SK-N-SH treated with all-trans-retinoic acid at 6 μM for 48 hours (cell line): ENCODE measurements around the gene FKBP3.

Experiments used
- ATAC-seq: fragments of 200-7000 bp; cut with Tn5 transposase; 3 replicates; pipeline ENCODE4 v1.9.1; 2020; ENCODE audit warnings: mild to moderate bottlenecking, moderate library complexity
- ARNTL ChIP-seq: fragments of 450-650 bp; formaldehyde crosslinking; IDR thresholded peaks from 2 replicates; pipeline ENCODE4 v1.5.0; 2020; ENCODE audit warnings: low read depth, mild to moderate bottlenecking, moderate library complexity, borderline replicate concordance
- BACH2 ChIP-seq: fragments of 250-450 bp; sonication (Bioruptor Pico); IDR thresholded peaks from 2 replicates; pipeline ENCODE4 v1.9.0; 2021; ENCODE audit warnings: mild to moderate bottlenecking, borderline replicate concordance
- CSDC2 ChIP-seq: fragments of 250-450 bp; sonication (Bioruptor Pico); IDR thresholded peaks from 2 replicates; pipeline ENCODE4 v1.5.0; 2020; ENCODE audit warnings: mild to moderate bottlenecking, moderate library complexity
- ESRRG ChIP-seq: fragments of 250-450 bp; sonication (Bioruptor Pico); IDR thresholded peaks from 2 replicates; pipeline ENCODE4 v1.6.1; 2021; ENCODE audit warnings: mild to moderate bottlenecking
- GLIS3 ChIP-seq: fragments of 250-450 bp; sonication (Bioruptor Pico); IDR thresholded peaks from 2 replicates; pipeline ENCODE4 v1.5.0; 2020; ENCODE audit warnings: mild to moderate bottlenecking, moderate library complexity
- ISL1 ChIP-seq: fragments of 250-450 bp; sonication (Bioruptor Pico); IDR thresholded peaks from 2 replicates; pipeline ENCODE4 v2.1.2; 2022; ENCODE audit warnings: mild to moderate bottlenecking, moderate library complexity
- OSR1 ChIP-seq: fragments of 250-450 bp; sonication (Bioruptor Pico); IDR thresholded peaks from 2 replicates; pipeline ENCODE4 v1.8.0; 2022; ENCODE audit warnings: moderate library complexity, mild to moderate bottlenecking, inconsistent platforms
- PPARA ChIP-seq: fragments of 250-450 bp; sonication (Bioruptor Pico); IDR thresholded peaks from 2 replicates; pipeline ENCODE4 v1.5.0; 2020; ENCODE audit warnings: mild to moderate bottlenecking, borderline replicate concordance
- RARB ChIP-seq: fragments of 250-450 bp; sonication (Bioruptor Pico); IDR thresholded peaks from 2 replicates; pipeline ENCODE4 v1.8.0; 2021; ENCODE audit warnings: mild to moderate bottlenecking, moderate library complexity
- SNAI2 ChIP-seq: fragments of 250-450 bp; sonication (Bioruptor Pico); IDR thresholded peaks from 2 replicates; pipeline ENCODE4 v1.5.0; 2020; ENCODE audit warnings: mild to moderate bottlenecking, moderate library complexity
- TCF4 ChIP-seq: fragments of 250-450 bp; sonication (Bioruptor Pico); IDR thresholded peaks from 2 replicates; pipeline ENCODE4 v1.8.0; 2021; ENCODE audit warnings: mild to moderate bottlenecking, moderate library complexity, borderline replicate concordance
- TOX ChIP-seq: fragments of 250-450 bp; sonication (Bioruptor Pico); IDR thresholded peaks from 2 replicates; pipeline ENCODE4 v1.8.0; 2021; ENCODE audit warnings: mild to moderate bottlenecking, moderate library complexity, borderline replicate concordance
- TSHZ2 ChIP-seq: fragments of 250-450 bp; sonication (Bioruptor Pico); IDR thresholded peaks from 2 replicates; pipeline ENCODE4 v1.5.0; 2020; ENCODE audit warnings: mild to moderate bottlenecking, moderate library complexity
- ZC3H10 ChIP-seq: fragments of 250-450 bp; sonication (Bioruptor Pico); IDR thresholded peaks from 2 replicates; pipeline ENCODE4 v1.5.1; 2021; ENCODE audit warnings: mild to moderate bottlenecking, moderate library complexity
- ZNF565 ChIP-seq: fragments of 450-650 bp; formaldehyde crosslinking; conservative IDR thresholded peaks from 2 replicates; pipeline ENCODE4 v1.5.0; 2020; ENCODE audit warnings: low read depth, mild to moderate bottlenecking, moderate library complexity
- ZNF70 ChIP-seq: fragments of 450-650 bp; formaldehyde crosslinking; IDR thresholded peaks from 2 replicates; pipeline ENCODE4 v1.5.0; 2020; ENCODE audit warnings: mild to moderate bottlenecking, moderate library complexity
- TF ChIP-seq, protein P1 (sequence below): fragments of 250-450 bp; sonication (Bioruptor Pico); IDR thresholded peaks from 2 replicates; pipeline ENCODE4 v1.5.1; 2021; ENCODE audit warnings: mild to moderate bottlenecking, moderate library complexity
- TF ChIP-seq, protein P2 (sequence below): fragments of 250-450 bp; sonication (Bioruptor Pico); IDR thresholded peaks from 2 replicates; pipeline ENCODE4 v1.8.0; 2020; ENCODE audit warnings: mild to moderate bottlenecking, moderate library complexity, borderline replicate concordance
- TF ChIP-seq, protein P3 (sequence below): fragments of 250-450 bp; sonication (Bioruptor Pico); IDR thresholded peaks from 2 replicates; pipeline ENCODE4 v1.8.0; 2021; ENCODE audit warnings: low read depth, mild to moderate bottlenecking, moderate library complexity, borderline replicate concordance

The FKBP3 gene

GRCh38 chr14:45135156-45135555 lies 875 bp upstream of the FKBP3 start:
- ATAC-seq: no peak
- no peak for TF ChIP-seq ESRRG (CRISPR knock-in tag)
- TF ChIP-seq, protein P1, sequence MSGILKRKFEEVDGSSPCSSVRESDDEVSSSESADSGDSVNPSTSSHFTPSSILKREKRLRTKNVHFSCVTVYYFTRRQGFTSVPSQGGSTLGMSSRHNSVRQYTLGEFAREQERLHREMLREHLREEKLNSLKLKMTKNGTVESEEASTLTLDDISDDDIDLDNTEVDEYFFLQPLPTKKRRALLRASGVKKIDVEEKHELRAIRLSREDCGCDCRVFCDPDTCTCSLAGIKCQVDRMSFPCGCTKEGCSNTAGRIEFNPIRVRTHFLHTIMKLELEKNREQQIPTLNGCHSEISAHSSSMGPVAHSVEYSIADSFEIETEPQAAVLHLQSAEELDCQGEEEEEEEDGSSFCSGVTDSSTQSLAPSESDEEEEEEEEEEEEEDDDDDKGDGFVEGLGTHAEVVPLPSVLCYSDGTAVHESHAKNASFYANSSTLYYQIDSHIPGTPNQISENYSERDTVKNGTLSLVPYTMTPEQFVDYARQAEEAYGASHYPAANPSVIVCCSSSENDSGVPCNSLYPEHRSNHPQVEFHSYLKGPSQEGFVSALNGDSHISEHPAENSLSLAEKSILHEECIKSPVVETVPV: no peak
- no peak for TF ChIP-seq RARB
- no peak for TF ChIP-seq ARNTL (CRISPR knock-in tag)
- no peak for TF ChIP-seq TSHZ2 (CRISPR knock-in tag)
- no peak for TF ChIP-seq OSR1 (CRISPR knock-in tag)
- TF ChIP-seq CSDC2 (CRISPR knock-in tag): no peak
- no peak for TF ChIP-seq GLIS3

GRCh38 chr14:45133683-45134050 lies 614 bp downstream of the FKBP3 start:
- peak; percentile 11 for ATAC-seq

GRCh38 chr14:45128963-45129629 lies 5.2 kb downstream of the FKBP3 start:
- ATAC-seq: no peak

More at GRCh38 chr14:45133683-45134050, 614 bp downstream of the FKBP3 start:
- TF ChIP-seq TSHZ2 (CRISPR knock-in tag): no peak

More at GRCh38 chr14:45128963-45129629, 5.2 kb downstream of the FKBP3 start:
- TF ChIP-seq SNAI2 (CRISPR knock-in tag) (no peak), TSHZ2 (CRISPR knock-in tag) (no peak), ISL1 (CRISPR knock-in tag) (no peak), PPARA (CRISPR knock-in tag) (no peak), CSDC2 (CRISPR knock-in tag) (no peak), ESRRG (CRISPR knock-in tag) (no peak), ZNF70 (CRISPR knock-in tag) (no peak), GLIS3 (no peak), ARNTL (CRISPR knock-in tag) (no peak), ZC3H10 (CRISPR knock-in tag) (no peak), ZNF565 (CRISPR knock-in tag) (no peak), TOX (CRISPR knock-in tag) (no peak), RARB (no peak), TCF4 (no peak), OSR1 (CRISPR knock-in tag) (no peak), BACH2 (CRISPR knock-in tag) (no peak)
- TF ChIP-seq, protein P2, sequence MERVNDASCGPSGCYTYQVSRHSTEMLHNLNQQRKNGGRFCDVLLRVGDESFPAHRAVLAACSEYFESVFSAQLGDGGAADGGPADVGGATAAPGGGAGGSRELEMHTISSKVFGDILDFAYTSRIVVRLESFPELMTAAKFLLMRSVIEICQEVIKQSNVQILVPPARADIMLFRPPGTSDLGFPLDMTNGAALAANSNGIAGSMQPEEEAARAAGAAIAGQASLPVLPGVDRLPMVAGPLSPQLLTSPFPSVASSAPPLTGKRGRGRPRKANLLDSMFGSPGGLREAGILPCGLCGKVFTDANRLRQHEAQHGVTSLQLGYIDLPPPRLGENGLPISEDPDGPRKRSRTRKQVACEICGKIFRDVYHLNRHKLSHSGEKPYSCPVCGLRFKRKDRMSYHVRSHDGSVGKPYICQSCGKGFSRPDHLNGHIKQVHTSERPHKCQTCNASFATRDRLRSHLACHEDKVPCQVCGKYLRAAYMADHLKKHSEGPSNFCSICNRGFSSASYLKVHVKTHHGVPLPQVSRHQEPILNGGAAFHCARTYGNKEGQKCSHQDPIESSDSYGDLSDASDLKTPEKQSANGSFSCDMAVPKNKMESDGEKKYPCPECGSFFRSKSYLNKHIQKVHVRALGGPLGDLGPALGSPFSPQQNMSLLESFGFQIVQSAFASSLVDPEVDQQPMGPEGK (CRISPR knock-in tag): no peak
- TF ChIP-seq, protein P3, sequence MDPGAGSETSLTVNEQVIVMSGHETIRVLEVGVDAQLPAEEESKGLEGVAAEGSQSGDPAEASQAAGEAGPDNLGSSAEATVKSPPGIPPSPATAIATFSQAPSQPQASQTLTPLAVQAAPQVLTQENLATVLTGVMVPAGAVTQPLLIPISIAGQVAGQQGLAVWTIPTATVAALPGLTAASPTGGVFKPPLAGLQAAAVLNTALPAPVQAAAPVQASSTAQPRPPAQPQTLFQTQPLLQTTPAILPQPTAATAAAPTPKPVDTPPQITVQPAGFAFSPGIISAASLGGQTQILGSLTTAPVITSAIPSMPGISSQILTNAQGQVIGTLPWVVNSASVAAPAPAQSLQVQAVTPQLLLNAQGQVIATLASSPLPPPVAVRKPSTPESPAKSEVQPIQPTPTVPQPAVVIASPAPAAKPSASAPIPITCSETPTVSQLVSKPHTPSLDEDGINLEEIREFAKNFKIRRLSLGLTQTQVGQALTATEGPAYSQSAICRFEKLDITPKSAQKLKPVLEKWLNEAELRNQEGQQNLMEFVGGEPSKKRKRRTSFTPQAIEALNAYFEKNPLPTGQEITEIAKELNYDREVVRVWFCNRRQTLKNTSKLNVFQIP: no peak
